Measurements from ENCODE around the gene REPS2. TPM values are rescaled to one million over a fixed set of nuclear protein-coding genes. Genes with fewer than 3 reads are reported as not detected.

REPS2 gene
- 5.5 TPM for total RNA-seq (2013)
- polyA plus RNA-seq (1 to 10 TPM; 2.1 to 4.7 (median 3.6) TPM), polyA minus RNA-seq (3.7 and 5.6 TPM in 2 replicates), total RNA-seq (7.7 to 29.9 (median 21.1) reads per million in 11 experiments)

DNA sequence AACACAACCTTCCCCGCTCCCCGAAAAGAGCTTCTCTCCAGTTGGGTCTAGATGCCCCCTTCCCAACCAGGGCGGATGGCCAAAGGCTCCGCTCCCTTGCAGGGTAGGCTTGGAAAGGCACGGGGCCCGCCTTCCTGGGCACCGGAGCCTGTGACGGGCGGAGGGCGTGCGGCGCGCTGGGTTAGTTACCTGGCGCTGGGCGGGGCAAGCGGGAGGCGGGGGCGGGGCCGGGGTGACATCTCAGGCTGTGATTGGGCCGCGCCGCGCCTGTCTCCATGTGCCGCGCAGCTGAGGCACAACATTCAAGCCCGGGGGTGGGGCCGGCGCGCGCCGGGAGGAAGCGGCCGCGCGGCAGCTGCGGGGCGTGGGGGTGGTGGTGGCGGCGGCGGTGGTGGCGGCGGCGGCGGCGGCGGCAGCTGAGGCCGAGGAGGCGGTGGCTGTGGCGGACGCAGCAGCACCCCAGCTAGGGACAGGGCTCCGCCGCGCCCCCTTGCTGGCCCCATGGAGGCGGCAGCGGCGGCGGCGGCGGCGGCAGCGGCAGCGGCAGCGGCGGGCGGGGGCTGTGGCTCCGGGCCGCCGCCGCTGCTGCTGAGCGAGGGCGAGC, at the start of gene REPS2:
Gene REPS2 (plus strand): TSS at position 298 of the 604 bp plus-strand sequence. CDS start 204 bp downstream, at position 502.
- Histone ChIP-seq H3K9me3 (replicated peaks in 1 of 2; ENCODE audit: control insufficient read depth in 1 of 2, insufficient read depth in 1 of 2, low read length in 2 of 2) (peaks cover 0 to 4% of the 10 kb centered on the region in 2 donors), H3K27me3 (ENCODE audit: control insufficient read depth in 2 of 2, insufficient read depth in 2 of 2, low read length in 2 of 2) (no peaks in the 10 kb centered on the region), H3K79me2 (ENCODE audit: insufficient read depth, low read length) (no peaks in the 10 kb centered on the region), H3K9ac (ENCODE audit: insufficient read depth, low read length, poor library complexity, severe bottlenecking) (peak within 1 kb of the TSS; percentile 53), H3K4me3 (replicated peaks in 1 of 3; ENCODE audit: low read depth in 2 of 3, low read length in 3 of 3) (peak within 1 kb of the TSS; percentile 64 to 78 (median 66)), H4K20me1 (ENCODE audit: insufficient read depth, low read length) (no peaks in the 10 kb centered on the region), H3K4me2 (replicated peaks; ENCODE audit: extremely low read depth, low read length, poor library complexity, severe bottlenecking) (peak within 1 kb of the TSS; percentile 74), H2AFZ (ENCODE audit: insufficient read depth, low read depth, low read length, poor library complexity, severe bottlenecking) (peak within 1 kb of the TSS; percentile 75), H3K36me3 (replicated peaks in 1 of 2; ENCODE audit: control insufficient read depth in 1 of 2, insufficient read depth in 2 of 2, low read length in 2 of 2) (no peaks in the 10 kb centered on the region), H3K27ac (ENCODE audit: low read depth in 1 of 2, low read length in 2 of 2) (peak within 1 kb of the TSS; percentile 9 to 29), H3K4me1 (ENCODE audit: control insufficient read depth in 1 of 2, insufficient read depth in 2 of 2, low read length in 2 of 2) (peaks cover 17 to 19% of the 10 kb centered on the region in 2 donors)
- Mint-ChIP-seq H3K27ac (peak within 1 kb of the TSS in 6 of 7 donors; percentile 6 to 88 (median 68)), H3K27me3 (ENCODE audit: low read depth in 3 of 3) (peaks cover 0 to 38% (median 2%) of the 10 kb centered on the region in 3 donors), H3K4me3 (peak within 1 kb of the TSS; percentile 95), H3K4me1 (peaks cover 12% of the 10 kb centered on the region), H3K36me3 (no peaks in the 10 kb centered on the region), H3K9me3 (peaks cover 0 to 12% (median 5%) of the 10 kb centered on the region in 7 donors)
- DNase-seq = peak; percentile 64 to 79 (median 69)
- WGBS (ENCODE audit: insufficient coverage) = 2% methylated on average over 24 of the region's 71 CpGs
- intact Hi-C loops (cut with micrococcal nuclease) = loop anchor here in 1 of 2 donors (10.0 kb wide), 1 partner anchor 98 kb away; no protein-coding TSS in a partner anchor
- no peak for TF ChIP-seq CTCF (IDR thresholded peaks at IDR 0.05)

- peaks cover 0 to 2% (median 0%) of the 10 kb centered on the region in 7 donors for H3K9me3 Mint-ChIP-seq
- no peak overlapping the region for H3K4me3 Mint-ChIP-seq
- peaks cover 13% of the 10 kb centered on the region for H3K4me1 Mint-ChIP-seq
- Histone ChIP-seq H3K9ac (ENCODE audit: insufficient read depth, low read length, poor library complexity, severe bottlenecking) (no peak overlapping the region), H2AFZ (ENCODE audit: insufficient read depth, low read depth, low read length, poor library complexity, severe bottlenecking) (no peak overlapping the region), H3K79me2 (ENCODE audit: insufficient read depth, low read length) (no peaks in the 10 kb centered on the region), H3K9me3 (replicated peaks in 1 of 2; ENCODE audit: control insufficient read depth in 1 of 2, insufficient read depth in 1 of 2, low read length in 2 of 2) (no peaks in the 10 kb centered on the region), H3K36me3 (replicated peaks in 1 of 2; ENCODE audit: control insufficient read depth in 1 of 2, insufficient read depth in 2 of 2, low read length in 2 of 2) (no peaks in the 10 kb centered on the region), H3K4me3 (replicated peaks in 1 of 3; ENCODE audit: low read depth in 2 of 3, low read length in 3 of 3) (no peak overlapping the region), H3K27me3 (ENCODE audit: control insufficient read depth in 2 of 2, insufficient read depth in 2 of 2, low read length in 2 of 2) (peaks cover 0 to 9% of the 10 kb centered on the region in 2 donors), H3K27ac (ENCODE audit: low read depth in 1 of 2, low read length in 2 of 2) (no peak overlapping the region), H3K4me1 (ENCODE audit: control insufficient read depth in 1 of 2, insufficient read depth in 2 of 2, low read length in 2 of 2) (peaks cover 0 to 8% of the 10 kb centered on the region in 2 donors), H4K20me1 (ENCODE audit: insufficient read depth, low read length) (no peaks in the 10 kb centered on the region), H3K4me2 (replicated peaks; ENCODE audit: extremely low read depth, low read length, poor library complexity, severe bottlenecking) (no peak overlapping the region)
- H3K36me3 Mint-ChIP-seq = peaks cover 0 to 2% of the 10 kb centered on the region in 2 donors
- WGBS (ENCODE audit: insufficient coverage) = no CpG with 5 or more reads among the region's 2 CpGs
- intact Hi-C loops (cut with micrococcal nuclease) = no loop called here
- H3K27ac Mint-ChIP-seq = no peak overlapping the region
- no peak for TF ChIP-seq CTCF (IDR thresholded peaks at IDR 0.05)
- no peak for DNase-seq
- H3K27me3 Mint-ChIP-seq (ENCODE audit: low read depth in 3 of 3) = peaks cover 0 to 58% (median 0%) of the 10 kb centered on the region in 3 donors
Observed at GRCh38 chrX:16897445-16897844, 49.0 kb upstream of the REPS2 start.
